Measurements from ENCODE around the gene SMO.

The SMO gene

GRCh38 chr7:129188372-129188891, at the start of gene SMO:
Gene SMO (plus strand): TSS chr7:129188633. CDS start chr7:129189152, 519 bp downstream.
- TF ChIP-seq, protein P1, sequence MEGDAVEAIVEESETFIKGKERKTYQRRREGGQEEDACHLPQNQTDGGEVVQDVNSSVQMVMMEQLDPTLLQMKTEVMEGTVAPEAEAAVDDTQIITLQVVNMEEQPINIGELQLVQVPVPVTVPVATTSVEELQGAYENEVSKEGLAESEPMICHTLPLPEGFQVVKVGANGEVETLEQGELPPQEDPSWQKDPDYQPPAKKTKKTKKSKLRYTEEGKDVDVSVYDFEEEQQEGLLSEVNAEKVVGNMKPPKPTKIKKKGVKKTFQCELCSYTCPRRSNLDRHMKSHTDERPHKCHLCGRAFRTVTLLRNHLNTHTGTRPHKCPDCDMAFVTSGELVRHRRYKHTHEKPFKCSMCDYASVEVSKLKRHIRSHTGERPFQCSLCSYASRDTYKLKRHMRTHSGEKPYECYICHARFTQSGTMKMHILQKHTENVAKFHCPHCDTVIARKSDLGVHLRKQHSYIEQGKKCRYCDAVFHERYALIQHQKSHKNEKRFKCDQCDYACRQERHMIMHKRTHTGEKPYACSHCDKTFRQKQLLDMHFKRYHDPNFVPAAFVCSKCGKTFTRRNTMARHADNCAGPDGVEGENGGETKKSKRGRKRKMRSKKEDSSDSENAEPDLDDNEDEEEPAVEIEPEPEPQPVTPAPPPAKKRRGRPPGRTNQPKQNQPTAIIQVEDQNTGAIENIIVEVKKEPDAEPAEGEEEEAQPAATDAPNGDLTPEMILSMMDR (IDR thresholded peaks at IDR 0.05; ENCODE audit: unreplicated experiment in 3 of 3): no peak
- peaks cover 51% of the 10 kb centered on the region for H3K4me1 Mint-ChIP-seq
- peak within 1 kb of the TSS; percentile 94 to 100 (median 99) for H3K4me3 Mint-ChIP-seq
- H3K36me3 Mint-ChIP-seq (ENCODE audit: low read depth): peaks cover 22% of the 10 kb centered on the region
- no peaks in the 10 kb centered on the region for H3K9me3 Mint-ChIP-seq
- H3K27me3 Mint-ChIP-seq (ENCODE audit: low read depth): no peaks in the 10 kb centered on the region
- peak within 1 kb of the TSS; percentile 84 to 94 (median 93) for H3K27ac Mint-ChIP-seq

GRCh38 chr7:129143724-129144094, 44.7 kb upstream of the SMO start:
- TF ChIP-seq, protein P1 (IDR thresholded peaks at IDR 0.05; ENCODE audit: unreplicated experiment in 3 of 3): no peak
- Mint-ChIP-seq H3K27me3 (ENCODE audit: low read depth) (peaks cover 55% of the 10 kb centered on the region), H3K36me3 (ENCODE audit: low read depth) (peaks cover 4% of the 10 kb centered on the region), H3K27ac (no peak overlapping the region), H3K4me3 (peak overlapping the region; percentile 78 to 89 (median 85)), H3K4me1 (peaks cover 46% of the 10 kb centered on the region), H3K9me3 (no peaks in the 10 kb centered on the region)

GRCh38 chr7:129144095-129144833, 44.2 kb upstream of the SMO start, which contains the start of gene TSPAN33:
Gene TSPAN33 (plus strand): TSS chr7:129144707. CDS start chr7:129144981, 274 bp downstream.
- Mint-ChIP-seq H3K27me3 (ENCODE audit: low read depth) (peaks cover 55% of the 10 kb centered on the region), H3K4me3 (peak within 1 kb of the TSS; percentile 78 to 89 (median 89)), H3K4me1 (peaks cover 50% of the 10 kb centered on the region), H3K36me3 (ENCODE audit: low read depth) (peaks cover 4% of the 10 kb centered on the region), H3K9me3 (no peaks in the 10 kb centered on the region), H3K27ac (peak within 1 kb of the TSS in 2 of 3 experiments; percentile 47 to 51)
- TF ChIP-seq, protein P1 (IDR thresholded peaks at IDR 0.05; ENCODE audit: unreplicated experiment in 3 of 3): no peak

- Mint-ChIP-seq H3K36me3 (ENCODE audit: low read depth) (peaks cover 4% of the 10 kb centered on the region), H3K4me3 (peak overlapping the region; percentile 78 to 89 (median 89)), H3K27me3 (ENCODE audit: low read depth) (peaks cover 55% of the 10 kb centered on the region), H3K9me3 (no peaks in the 10 kb centered on the region), H3K27ac (no peak overlapping the region), H3K4me1 (peaks cover 56% of the 10 kb centered on the region)
- TF ChIP-seq, protein P1 (IDR thresholded peaks at IDR 0.05; ENCODE audit: unreplicated experiment in 3 of 3): peak in 1 of 3 experiments; percentile 32
Measured at GRCh38 chr7:129144834-129145668, 43.4 kb upstream of the SMO start.

DNA sequence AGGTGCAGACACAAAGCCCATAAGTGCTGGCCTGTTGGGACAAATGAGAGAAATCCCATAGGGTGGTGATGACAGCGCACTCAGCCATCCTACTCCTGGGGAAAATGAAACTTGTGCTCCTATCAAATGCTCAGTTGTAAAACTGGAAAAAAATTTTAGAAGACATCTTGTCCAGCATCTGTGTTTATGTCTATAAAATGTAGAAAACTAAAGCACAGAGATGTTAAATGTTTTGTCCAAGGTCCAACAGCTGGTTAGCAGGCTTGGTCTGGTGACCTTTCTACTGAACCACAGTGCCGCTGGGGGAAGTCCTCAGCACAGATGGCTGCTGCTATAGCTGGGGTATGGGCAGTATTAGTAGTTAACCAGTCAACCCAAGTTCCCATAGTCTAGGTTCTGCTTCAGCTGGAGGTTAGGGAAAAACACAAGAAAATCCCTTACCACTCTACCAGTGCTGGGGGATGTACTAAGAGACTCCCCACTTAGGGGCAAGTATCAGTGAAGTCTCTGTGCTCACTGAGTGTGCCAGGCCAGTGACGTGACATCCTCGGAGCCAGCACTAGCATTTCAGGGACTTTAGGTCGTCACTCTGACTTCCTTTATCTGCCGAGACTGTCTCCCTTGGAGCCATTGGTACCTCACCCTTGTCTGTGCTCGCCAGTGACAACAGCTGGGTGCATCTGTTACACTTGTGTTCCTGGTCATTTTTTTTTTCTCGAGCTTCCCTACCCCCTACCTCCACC, 42.0 kb upstream of the SMO start:
- Mint-ChIP-seq H3K36me3 (ENCODE audit: low read depth) (peaks cover 4% of the 10 kb centered on the region), H3K9me3 (no peaks in the 10 kb centered on the region), H3K4me3 (peak overlapping the region; percentile 78 to 89 (median 89)), H3K4me1 (peaks cover 65% of the 10 kb centered on the region), H3K27ac (peak overlapping the region; percentile 39 to 52 (median 43)), H3K27me3 (ENCODE audit: low read depth) (peaks cover 54% of the 10 kb centered on the region)
- TF ChIP-seq, protein P1 (IDR thresholded peaks at IDR 0.05; ENCODE audit: unreplicated experiment in 3 of 3): no peak

Measured in nephron (organoid).